CD4-positive, alpha-beta T cell (primary cell): ENCODE results near the gene IFNL4. TPM values are rescaled to one million over a fixed set of nuclear protein-coding genes. Genes with fewer than 3 reads are reported as not detected.

ENCODE experiments used
- ATAC-seq: fragments of 200-7000 bp; cut with Tn5 transposase; one replicate; pipeline ENCODE4 v1.10.0; 2022; ENCODE audit warnings: mild to moderate bottlenecking; ENCODE audit not compliant: poor library complexity
- CTCF ChIA-PET: fragments of 350-600 bp; sonication (Branson Sonifier 250); formaldehyde crosslinking; loops from one replicate; lab custom pipeline; 2021; ENCODE audit warnings: antibody characterized with exemption, inconsistent platforms; lab: Charles Lee
- POLR2A ChIA-PET: fragments of 350-600 bp; sonication (Branson Sonifier 250); formaldehyde crosslinking; loops from one replicate; lab custom pipeline; 2021; ENCODE audit warnings: antibody characterized with exemption, inconsistent platforms; lab: Charles Lee
- DNase-seq, 14 experiments: peaks; one replicate each; pipeline ENCODE4 v3.0.0-alpha.2; 2013 to 2020; ENCODE audit warnings: mixed read lengths in 2 of 14
- H3K27ac ChIP-seq, 2 donors: one replicate each; pipeline versions ENCODE4 v1.5.1 to v1.7.0; 2013; ENCODE audit warnings: low read length in 2 of 2, low read depth in 1 of 2, mild to moderate bottlenecking in 1 of 2
- H3K27me3 ChIP-seq, 2 experiments: 1 replicate in 1 of 2; 2 replicates in 1 of 2; pipeline versions ENCODE4 v1.6.1 to v1.7.0; 2013; ENCODE audit warnings: low read length in 2 of 2, control low read depth in 1 of 2, mild to moderate bottlenecking in 1 of 2, moderate library complexity in 1 of 2; ENCODE audit not compliant: insufficient read depth in 2 of 2, control insufficient read depth in 1 of 2
- H3K36me3 ChIP-seq: one replicate; pipeline ENCODE4 v1.6.1; 2013; ENCODE audit warnings: low read length, control low read depth; ENCODE audit not compliant: insufficient read depth
- H3K4me1 ChIP-seq: one replicate; pipeline ENCODE4 v1.6.1; 2013; ENCODE audit warnings: low read length, control low read depth; ENCODE audit not compliant: insufficient read depth
- H3K4me3 ChIP-seq: one replicate; pipeline ENCODE4 v1.5.1; 2013; ENCODE audit warnings: mild to moderate bottlenecking, low read length, moderate library complexity
- H3K9me3 ChIP-seq, 2 experiments: 1 replicate in 1 of 2; 2 replicates in 1 of 2; pipeline versions ENCODE4 v1.6.1 to v1.7.0; 2013; ENCODE audit warnings: low read length in 2 of 2, mild to moderate bottlenecking in 2 of 2, control low read depth in 1 of 2, moderate library complexity in 1 of 2; ENCODE audit not compliant: control insufficient read depth in 1 of 2, insufficient read depth in 1 of 2
- H3K27ac Mint-ChIP-seq: one replicate; pipeline ENCODE4 v1.8.0; 2020; ENCODE audit warnings: mixed read lengths
- H3K27me3 Mint-ChIP-seq: one replicate; pipeline ENCODE4 v1.8.0; 2021; ENCODE audit warnings: mixed read lengths
- H3K36me3 Mint-ChIP-seq: one replicate; pipeline ENCODE4 v1.8.0; 2021; ENCODE audit warnings: low read depth, mixed read lengths
- H3K4me1 Mint-ChIP-seq: one replicate; pipeline ENCODE4 v1.8.0; 2021; ENCODE audit warnings: low read depth, mixed read lengths
- H3K4me3 Mint-ChIP-seq: one replicate; pipeline ENCODE4 v1.8.0; 2020; ENCODE audit warnings: mild to moderate bottlenecking, mixed read lengths
- H3K9me3 Mint-ChIP-seq: one replicate; pipeline ENCODE4 v1.8.0; 2020; ENCODE audit warnings: mixed read lengths
- CTCF ChIP-seq: fragments of 200-600 bp; IDR thresholded peaks from one replicate; pipeline ENCODE4 v1.8.0; 2022; ENCODE audit warnings: antibody characterized with exemption, mild to moderate bottlenecking
- intact Hi-C, 2 experiments: fragments of 100-400 bp; cut with DNase I in 1 of 2; cut with micrococcal nuclease in 1 of 2; formaldehyde crosslinking; loops; one replicate each; pipeline versions ENCODE4 v1.15.1 to v1.9.0; 2023 to 2025; cut with DNase I, micrococcal nuclease
- total RNA-seq, 174 experiments: library from RNA in 2 of 174; stranded (reverse) in 2 of 174; gene quantifications; one replicate each; pipeline ENCODE4 v1.2.3 and lab custom pipeline; 2021 to 2026

IFNL4 gene
- total RNA-seq, 2 experiments from 2014 or later, result not detected

DNA sequence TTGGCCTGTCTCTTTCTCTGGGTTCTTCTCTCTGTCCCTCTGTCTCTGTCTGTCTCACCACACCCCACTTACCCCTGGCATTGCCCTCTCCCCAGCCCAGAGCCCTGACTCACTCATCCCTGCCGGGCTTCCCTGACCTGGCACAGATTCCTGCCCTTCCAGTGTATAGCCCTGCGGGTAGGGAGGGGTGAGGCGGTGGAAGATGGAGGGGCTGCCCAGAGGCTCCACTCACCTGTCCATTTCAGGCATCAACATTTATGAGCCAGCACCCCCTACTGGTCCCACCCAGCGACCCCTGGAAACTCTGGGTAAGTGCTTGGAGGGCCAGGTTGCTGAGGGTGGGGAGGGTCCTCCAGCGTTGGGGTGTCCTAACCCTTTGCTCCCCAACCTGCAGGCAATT lies 50.8 kb downstream of the IFNL4 start:
- Histone ChIP-seq H3K4me1 (peaks cover 25% of the 10 kb centered on the region), H3K4me3 (no peak overlapping the region), H3K27ac (no peak overlapping the region), H3K9me3 (peaks cover 0 to 11% of the 10 kb centered on the region in 2 experiments), H3K27me3 (peaks cover 44 to 65% of the 10 kb centered on the region in 2 experiments), H3K36me3 (no peaks in the 10 kb centered on the region)
- CTCF ChIA-PET, result no interaction called here
- no peak for TF ChIP-seq CTCF
- intact Hi-C loops, result no loop called here
- ATAC-seq (no peak), DNase-seq (no peak)
- Mint-ChIP-seq H3K27ac (no peak overlapping the region), H3K9me3 (no peaks in the 10 kb centered on the region), H3K36me3 (no peaks in the 10 kb centered on the region), H3K4me3 (no peak overlapping the region), H3K27me3 (peaks cover 85% of the 10 kb centered on the region), H3K4me1 (peaks cover 23% of the 10 kb centered on the region)
- POLR2A ChIA-PET, result no interaction called here

DNA sequence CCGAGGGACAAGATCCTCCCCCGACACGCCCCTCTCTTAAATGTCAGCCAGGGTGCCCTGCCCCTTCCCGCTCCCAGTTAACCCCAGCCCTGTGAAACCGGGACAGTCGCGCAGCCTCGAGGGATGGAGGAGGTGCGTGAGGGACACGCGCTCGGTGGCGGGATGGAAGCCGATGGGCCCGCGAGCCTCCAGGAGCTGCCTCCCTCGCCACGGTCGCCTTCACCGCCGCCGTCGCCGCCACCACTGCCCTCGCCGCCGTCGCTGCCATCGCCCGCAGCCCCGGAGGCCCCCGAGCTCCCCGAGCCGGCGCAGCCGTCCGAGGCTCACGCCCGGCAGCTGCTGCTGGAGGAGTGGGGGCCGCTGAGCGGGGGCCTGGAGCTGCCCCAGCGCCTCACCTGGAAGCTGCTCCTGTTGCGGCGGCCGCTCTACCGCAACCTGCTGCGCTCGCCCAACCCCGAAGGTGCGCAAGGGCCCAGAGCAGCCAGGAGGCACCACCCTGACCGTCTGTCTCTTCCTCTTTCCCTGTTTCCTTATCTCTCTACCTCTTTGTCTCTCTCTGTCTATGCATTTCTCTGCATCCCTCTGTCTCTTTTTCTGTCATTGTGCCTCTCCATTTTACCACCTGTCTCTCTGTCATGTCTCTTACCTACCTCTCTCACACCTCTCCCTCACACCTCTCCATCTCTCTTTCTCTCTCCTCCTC lies 51.6 kb downstream of the IFNL4 start, which contains the start of gene NCCRP1:
NCCRP1 (plus strand) TSS at position 105 of the 703 bp plus-strand sequence; CDS start at position 124, 19 bp downstream.
- ChIA-PET CTCF (no interaction called here), POLR2A (no interaction called here)
- DNase-seq (peak in 1 of 14 experiments; percentile 26), ATAC-seq (peak; percentile 24)
- peaks cover 43 to 61% of the 10 kb centered on the region in 2 experiments for H3K27me3 ChIP-seq
- peaks cover 0 to 11% of the 10 kb centered on the region in 2 experiments for H3K9me3 ChIP-seq
- no peaks in the 10 kb centered on the region for H3K36me3 ChIP-seq
- Mint-ChIP-seq H3K4me3 (peak within 1 kb of the TSS; percentile 46), H3K9me3 (no peaks in the 10 kb centered on the region), H3K27ac (no peak within 1 kb of the TSS), H3K27me3 (peaks cover 80% of the 10 kb centered on the region), H3K36me3 (no peaks in the 10 kb centered on the region), H3K4me1 (peaks cover 23% of the 10 kb centered on the region)
- H3K27ac ChIP-seq, result no peak within 1 kb of the TSS
- TF ChIP-seq CTCF, result no peak
- H3K4me3 ChIP-seq, result no peak within 1 kb of the TSS
- peaks cover 25% of the 10 kb centered on the region for H3K4me1 ChIP-seq
- intact Hi-C loops, result no loop called here

DNA sequence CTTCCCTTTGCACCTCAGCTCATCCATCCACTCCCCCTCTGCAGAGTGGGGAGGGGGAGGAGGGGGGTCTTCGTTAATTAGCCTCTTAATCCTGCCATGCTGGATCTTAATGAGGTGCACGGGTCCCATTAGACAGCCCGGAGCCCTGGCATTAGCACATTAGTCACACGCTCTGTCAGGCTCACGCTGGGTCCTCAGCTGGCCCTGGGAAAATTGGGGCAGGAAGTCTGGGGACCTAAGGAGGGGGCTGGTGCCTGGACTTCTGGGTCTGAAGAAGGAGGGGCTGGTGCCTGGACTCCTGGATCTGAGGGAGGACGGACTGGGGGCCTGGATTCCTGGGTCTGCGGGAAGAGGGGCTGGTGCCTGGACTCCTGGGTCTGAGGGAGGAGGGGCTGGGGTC lies 52.3 kb downstream of the IFNL4 start:
- Mint-ChIP-seq H3K27ac (no peak overlapping the region), H3K27me3 (peaks cover 73% of the 10 kb centered on the region), H3K4me1 (peaks cover 23% of the 10 kb centered on the region), H3K9me3 (no peaks in the 10 kb centered on the region), H3K4me3 (no peak overlapping the region), H3K36me3 (no peaks in the 10 kb centered on the region)
- Histone ChIP-seq H3K4me1 (peaks cover 25% of the 10 kb centered on the region), H3K4me3 (no peak overlapping the region), H3K9me3 (peaks cover 0 to 11% of the 10 kb centered on the region in 2 experiments), H3K36me3 (no peaks in the 10 kb centered on the region), H3K27ac (no peak overlapping the region), H3K27me3 (peaks cover 37 to 54% of the 10 kb centered on the region in 2 experiments)
- CTCF ChIA-PET, result no interaction called here
- POLR2A ChIA-PET, result no interaction called here
- ATAC-seq, result no peak
- no peak for TF ChIP-seq CTCF
- no peak for DNase-seq
- intact Hi-C loops, result no loop called here

Other genes starting within 250 kb of the IFNL4 start
- gene FBXO27, start 216.3 kb downstream of the IFNL4 start, total RNA-seq, result under 1 TPM in 1 of 2 experiments, not detected in 1; 0.11 TPM
- not detected for gene ACP7, start 164.5 kb downstream of the IFNL4 start, total RNA-seq
- 1 to 10 TPM; 2.7 to 6.3 TPM for gene PAK4, start 123.1 kb downstream of the IFNL4 start, total RNA-seq
- gene NCCRP1, start 51.9 kb downstream of the IFNL4 start, total RNA-seq, result not detected
- gene SYCN, start 44.6 kb downstream of the IFNL4 start, total RNA-seq, result not detected
- gene IFNL3, start 3.9 kb downstream of the IFNL4 start, total RNA-seq, result not detected
- not detected for gene IFNL2, start 19.5 kb upstream of the IFNL4 start, total RNA-seq
- not detected for gene IFNL1, start 47.6 kb upstream of the IFNL4 start, total RNA-seq
- gene LRFN1, start 72.0 kb upstream of the IFNL4 start, total RNA-seq, result 1 to 10 TPM; 2.3 to 2.6 TPM
- gene GMFG, start 87.2 kb upstream of the IFNL4 start, total RNA-seq, result 100 to 1,000 TPM; 352 to 367 TPM
- 10 to 100 TPM; 65.0 to 66.9 TPM for gene SAMD4B, start 93.6 kb upstream of the IFNL4 start, total RNA-seq
- gene PAF1, start 142.2 kb upstream of the IFNL4 start, total RNA-seq, result 100 to 1,000 TPM in 1 of 2 experiments, 10 to 100 TPM in 1; 99.6 to 101 TPM
- 10 to 100 TPM; 45.0 to 46.1 TPM for gene MED29, start 142.5 kb upstream of the IFNL4 start, total RNA-seq
- 1,000 to 10,000 TPM; 1,278 to 1,362 TPM for gene ZFP36, start 158.0 kb upstream of the IFNL4 start, total RNA-seq
- gene PLEKHG2, start 163.8 kb upstream of the IFNL4 start, total RNA-seq, result 10 to 100 TPM; 80.6 to 81.4 TPM
- gene RPS16, start 187.1 kb upstream of the IFNL4 start, total RNA-seq, result 1,000 to 10,000 TPM; 4,625 to 4,839 TPM
- gene SUPT5H, start 196.7 kb upstream of the IFNL4 start, total RNA-seq, result 100 to 1,000 TPM; 322 to 333 TPM
- 10 to 100 TPM; 38.3 to 43.4 TPM for gene TIMM50, start 232.0 kb upstream of the IFNL4 start, total RNA-seq